Vagina (tissue), 2 donors: ENCODE measurements around the gene OSBP2. TPM values are rescaled to one million over a fixed set of nuclear protein-coding genes. Genes with fewer than 3 reads are reported as not detected.

Experiments used
- DNase-seq, 2 donors: peaks; one replicate each; pipeline ENCODE4 v3.0.0-alpha.2; 2017; ENCODE audit errors: extremely low spot score in 2 of 2
- H3K27ac ChIP-seq: fragments of 200-600 bp; sonication (generic); one replicate; pipeline ENCODE4 v1.5.1; 2019
- H3K27me3 ChIP-seq: fragments of 200-600 bp; sonication (generic); one replicate; pipeline ENCODE4 v1.5.1; 2019
- H3K36me3 ChIP-seq, 2 donors: fragments of 200-600 bp; sonication (generic); one replicate each; pipeline ENCODE4 v1.5.1; 2017 to 2019
- H3K4me1 ChIP-seq: fragments of 200-600 bp; sonication (generic); one replicate; pipeline ENCODE4 v1.5.1; 2019
- H3K4me3 ChIP-seq, 2 donors: fragments of 200-600 bp; sonication (generic); 1 replicate in 1 of 2; 2 replicates in 1 of 2; pipeline ENCODE4 v1.5.1; 2016 to 2019
- H3K9me3 ChIP-seq: fragments of 200-600 bp; sonication (generic); one replicate; pipeline ENCODE4 v1.5.1; 2019
- CTCF ChIP-seq, 3 experiments: fragments of 450-650 bp in 2 of 3; fragments of 200-600 bp in 1 of 3; sonication (generic) in 1 of 3; IDR thresholded peaks; one replicate each; pipeline ENCODE4 v1.5.1; 2017 to 2019; ENCODE audit warnings: antibody characterized with exemption in 3 of 3, mild to moderate bottlenecking in 2 of 3, moderate library complexity in 2 of 3
- POLR2A ChIP-seq, 2 donors: fragments of 450-650 bp; IDR thresholded peaks; one replicate each; pipeline ENCODE4 v1.6.1; 2017; ENCODE audit warnings: antibody characterized with exemption in 2 of 2, mild to moderate bottlenecking in 2 of 2, moderate library complexity in 2 of 2
- POLR2AphosphoS5 ChIP-seq, 2 donors: sonication (generic); formaldehyde crosslinking; IDR thresholded peaks; one replicate each; pipeline ENCODE4 v1.9.0; 2017; ENCODE audit warnings: antibody characterized with exemption in 2 of 2, mild to moderate bottlenecking in 2 of 2, low read depth in 1 of 2; ENCODE audit not compliant: insufficient read depth in 1 of 2
- intact Hi-C: fragments of 100-400 bp; cut with DNase I; formaldehyde crosslinking; loops from one replicate; pipeline ENCODE4 v1.15.1; 2023
- total RNA-seq: library from RNA; depleted of rRNA; stranded (reverse); fragments of >200 nt; gene quantifications from one replicate; pipeline ENCODE4 v1.2.3, GENCODE V29; 2016

The OSBP2 gene
- total RNA-seq, 1 donor from 2014 or later: 3.7 TPM

- no peak overlapping the region for H3K27ac ChIP-seq
- TF ChIP-seq POLR2AphosphoS5 (IDR thresholded peaks at IDR 0.05; ENCODE audit: insufficient read depth in 1 of 2, low read depth in 1 of 2) (no peak), CTCF (IDR thresholded peaks at IDR 0.05) (no peak), POLR2A (IDR thresholded peaks at IDR 0.05) (no peak)
- no peaks in the 10 kb centered on the region for H3K9me3 ChIP-seq
- H3K4me3 ChIP-seq: no peak overlapping the region
- no peaks in the 10 kb centered on the region for H3K27me3 ChIP-seq
- intact Hi-C loops: no loop called here
- H3K4me1 ChIP-seq: no peaks in the 10 kb centered on the region
- no peaks in the 10 kb centered on the region for H3K36me3 ChIP-seq
- no peak for DNase-seq
Observed at GRCh38 chr22:30847583-30847982, 152.9 kb downstream of the OSBP2 start.

- DNase-seq: no peak
- no peak overlapping the region for H3K4me3 ChIP-seq
- no peaks in the 10 kb centered on the region for H3K27me3 ChIP-seq
- no peaks in the 10 kb centered on the region for H3K36me3 ChIP-seq
- no peaks in the 10 kb centered on the region for H3K4me1 ChIP-seq
- TF ChIP-seq CTCF (IDR thresholded peaks at IDR 0.05) (no peak), POLR2AphosphoS5 (IDR thresholded peaks at IDR 0.05; ENCODE audit: insufficient read depth in 1 of 2, low read depth in 1 of 2) (no peak), POLR2A (IDR thresholded peaks at IDR 0.05) (no peak)
- no peak overlapping the region for H3K27ac ChIP-seq
- H3K9me3 ChIP-seq: no peaks in the 10 kb centered on the region
- intact Hi-C loops: no loop called here
Observed at GRCh38 chr22:30855266-30855665, 160.6 kb downstream of the OSBP2 start.

GRCh38 chr22:30855677-30856518 is 161.2 kb downstream of the OSBP2 start:
- no peaks in the 10 kb centered on the region for H3K36me3 ChIP-seq
- DNase-seq: no peak

GRCh38 chr22:30856741-30857502 is 162.2 kb downstream of the OSBP2 start:
- Histone ChIP-seq H3K4me3 (no peak overlapping the region), H3K9me3 (no peaks in the 10 kb centered on the region), H3K27me3 (no peaks in the 10 kb centered on the region), H3K36me3 (no peaks in the 10 kb centered on the region), H3K4me1 (no peaks in the 10 kb centered on the region), H3K27ac (no peak overlapping the region)
- intact Hi-C loops: no loop called here
- TF ChIP-seq POLR2A (IDR thresholded peaks at IDR 0.05) (no peak), POLR2AphosphoS5 (IDR thresholded peaks at IDR 0.05; ENCODE audit: insufficient read depth in 1 of 2, low read depth in 1 of 2) (no peak), CTCF (IDR thresholded peaks at IDR 0.05) (no peak)
- no peak for DNase-seq

More at GRCh38 chr22:30855677-30856518, 161.2 kb downstream of the OSBP2 start:
- no peak overlapping the region for H3K4me3 ChIP-seq
- intact Hi-C loops: no loop called here
- H3K4me1 ChIP-seq: no peaks in the 10 kb centered on the region
- TF ChIP-seq CTCF (IDR thresholded peaks at IDR 0.05) (no peak), POLR2A (IDR thresholded peaks at IDR 0.05) (no peak), POLR2AphosphoS5 (IDR thresholded peaks at IDR 0.05; ENCODE audit: insufficient read depth in 1 of 2, low read depth in 1 of 2) (no peak)
- no peaks in the 10 kb centered on the region for H3K9me3 ChIP-seq
- H3K27ac ChIP-seq: no peak overlapping the region
- H3K27me3 ChIP-seq: no peaks in the 10 kb centered on the region
